Measurements from ENCODE around the gene WDR37. TPM values are rescaled to one million over a fixed set of nuclear protein-coding genes. Genes with fewer than 3 reads are reported as not detected.

WDR37 gene
- total and polyA plus RNA-seq, 12 donors: 15.8 to 32.7 (median 23.3) TPM

- Histone ChIP-seq H3K27ac (no peak overlapping the region), H3K36me3 (replicated peaks in 1 of 2) (peaks cover 0 to 53% of the 10 kb centered on the region in 2 donors)
Observed at GRCh38 chr10:1078668-1079067, 22.5 kb downstream of the WDR37 start.

DNA sequence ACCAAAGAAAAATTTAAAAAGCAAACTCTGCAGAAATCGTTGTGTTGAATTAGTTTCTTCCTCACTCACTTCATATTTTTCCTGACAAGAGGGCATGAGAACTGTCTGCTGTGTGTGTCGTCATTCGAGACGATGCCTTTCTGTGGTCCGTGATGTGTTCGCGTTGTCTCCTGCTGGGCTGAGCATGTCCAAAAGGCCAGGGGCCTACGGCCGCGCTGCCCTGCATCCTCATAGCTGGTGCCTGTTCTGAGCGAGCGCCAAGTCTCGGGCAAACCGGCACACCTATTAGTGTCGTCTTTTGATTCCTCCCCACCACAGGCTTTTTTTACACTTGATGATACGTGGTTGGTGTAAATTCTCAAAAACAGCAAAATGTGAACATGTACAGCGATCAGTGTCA lies 27.4 kb downstream of the WDR37 start:
- WGBS, 4 donors: 90 to 95% (median 93%) methylated on average over 17 of the region's 17 CpGs
- no peak for DNase-seq
- Histone ChIP-seq H3K27ac (no peak overlapping the region), H3K4me1 (replicated peaks in 1 of 2) (no peaks in the 10 kb centered on the region), H3K9me3 (replicated peaks in 1 of 3) (no peaks in the 10 kb centered on the region), H3K27me3 (no peaks in the 10 kb centered on the region), H3K4me3 (no peak overlapping the region), H3K36me3 (replicated peaks in 1 of 2) (peaks cover 0 to 84% of the 10 kb centered on the region in 2 donors)
- TF ChIP-seq, protein P1, sequence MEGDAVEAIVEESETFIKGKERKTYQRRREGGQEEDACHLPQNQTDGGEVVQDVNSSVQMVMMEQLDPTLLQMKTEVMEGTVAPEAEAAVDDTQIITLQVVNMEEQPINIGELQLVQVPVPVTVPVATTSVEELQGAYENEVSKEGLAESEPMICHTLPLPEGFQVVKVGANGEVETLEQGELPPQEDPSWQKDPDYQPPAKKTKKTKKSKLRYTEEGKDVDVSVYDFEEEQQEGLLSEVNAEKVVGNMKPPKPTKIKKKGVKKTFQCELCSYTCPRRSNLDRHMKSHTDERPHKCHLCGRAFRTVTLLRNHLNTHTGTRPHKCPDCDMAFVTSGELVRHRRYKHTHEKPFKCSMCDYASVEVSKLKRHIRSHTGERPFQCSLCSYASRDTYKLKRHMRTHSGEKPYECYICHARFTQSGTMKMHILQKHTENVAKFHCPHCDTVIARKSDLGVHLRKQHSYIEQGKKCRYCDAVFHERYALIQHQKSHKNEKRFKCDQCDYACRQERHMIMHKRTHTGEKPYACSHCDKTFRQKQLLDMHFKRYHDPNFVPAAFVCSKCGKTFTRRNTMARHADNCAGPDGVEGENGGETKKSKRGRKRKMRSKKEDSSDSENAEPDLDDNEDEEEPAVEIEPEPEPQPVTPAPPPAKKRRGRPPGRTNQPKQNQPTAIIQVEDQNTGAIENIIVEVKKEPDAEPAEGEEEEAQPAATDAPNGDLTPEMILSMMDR (IDR thresholded peaks at IDR 0.05): no peak
- no peak for TF ChIP-seq POLR2A (IDR thresholded peaks at IDR 0.05)
- intact Hi-C loops (cut with DNase I): no loop called here

More at GRCh38 chr10:1078668-1079067, 22.5 kb downstream of the WDR37 start:
- H3K9me3 ChIP-seq (replicated peaks in 1 of 3): no peaks in the 10 kb centered on the region
- H3K4me1 ChIP-seq (replicated peaks in 1 of 2): no peaks in the 10 kb centered on the region
- no peaks in the 10 kb centered on the region for H3K27me3 ChIP-seq
- intact Hi-C loops (cut with DNase I): no loop called here
- no peak for DNase-seq
- H3K4me3 ChIP-seq: no peak overlapping the region
- no peak for TF ChIP-seq POLR2A (IDR thresholded peaks at IDR 0.05)
- TF ChIP-seq, protein P1 (IDR thresholded peaks at IDR 0.05): no peak

- TF ChIP-seq, protein P1 (IDR thresholded peaks at IDR 0.05): no peak
- TF ChIP-seq POLR2A (IDR thresholded peaks at IDR 0.05): no peak
- WGBS, 4 donors: 93 to 96% (median 94%) methylated on average over 23 to 28 of the region's 28 CpGs
- Histone ChIP-seq H3K27ac (no peak overlapping the region), H3K9me3 (replicated peaks in 1 of 3) (no peaks in the 10 kb centered on the region), H3K4me1 (replicated peaks in 1 of 2) (no peaks in the 10 kb centered on the region), H3K27me3 (no peaks in the 10 kb centered on the region), H3K4me3 (no peak overlapping the region), H3K36me3 (replicated peaks in 1 of 2) (peaks cover 0 to 86% of the 10 kb centered on the region in 2 donors)
- peak in 1 of 7 donors; percentile 41 for DNase-seq
- intact Hi-C loops (cut with DNase I): no loop called here
Observed at GRCh38 chr10:1084011-1084950, 28.1 kb downstream of the WDR37 start.

GRCh38 chr10:1085258-1085657 lies 29.1 kb downstream of the WDR37 start:
- no peak overlapping the region for H3K27ac ChIP-seq
- no peaks in the 10 kb centered on the region for H3K27me3 ChIP-seq
- no peaks in the 10 kb centered on the region for H3K4me1 ChIP-seq (replicated peaks in 1 of 2)
- DNase-seq: peak in 1 of 7 donors; percentile 42
- TF ChIP-seq POLR2A (IDR thresholded peaks at IDR 0.05): no peak
- TF ChIP-seq, protein P1 (IDR thresholded peaks at IDR 0.05): no peak
- no peaks in the 10 kb centered on the region for H3K9me3 ChIP-seq (replicated peaks in 1 of 3)
- no peak overlapping the region for H3K4me3 ChIP-seq
- H3K36me3 ChIP-seq (replicated peaks in 1 of 2): peaks cover 0 to 86% of the 10 kb centered on the region in 2 donors
- WGBS, 4 donors: 84 to 88% (median 87%) methylated on average over 4 of the region's 4 CpGs
- intact Hi-C loops (cut with DNase I): no loop called here
